Amygdala (tissue), 56 donors: ENCODE results near the gene ERG.

Experiments used
- DNase-seq, 56 donors: peaks; one replicate each; lab custom pipeline; 2025; lab: John Stamatoyannopoulos, UW

ERG gene

DNA sequence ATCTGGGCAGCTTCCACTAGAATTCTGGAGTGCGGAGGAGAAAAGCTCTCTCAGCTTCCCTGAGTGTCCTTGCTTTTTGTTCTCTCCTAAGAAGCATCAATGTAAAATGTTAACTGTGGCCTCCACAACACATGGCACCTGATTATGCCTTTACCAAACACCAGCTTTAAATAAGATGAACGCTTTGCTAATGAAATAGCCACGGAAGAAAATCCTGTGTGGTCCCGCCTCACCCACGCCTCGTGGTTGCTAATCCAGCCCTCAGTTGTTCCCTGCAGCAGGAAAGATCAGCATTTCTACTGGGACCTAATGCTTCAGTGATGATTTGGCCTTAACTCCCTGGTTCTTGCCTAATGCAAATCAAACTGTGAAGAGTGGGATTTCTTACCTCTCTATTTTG is 1.8 kb upstream of the ERG start:
- no peak for DNase-seq

DNA sequence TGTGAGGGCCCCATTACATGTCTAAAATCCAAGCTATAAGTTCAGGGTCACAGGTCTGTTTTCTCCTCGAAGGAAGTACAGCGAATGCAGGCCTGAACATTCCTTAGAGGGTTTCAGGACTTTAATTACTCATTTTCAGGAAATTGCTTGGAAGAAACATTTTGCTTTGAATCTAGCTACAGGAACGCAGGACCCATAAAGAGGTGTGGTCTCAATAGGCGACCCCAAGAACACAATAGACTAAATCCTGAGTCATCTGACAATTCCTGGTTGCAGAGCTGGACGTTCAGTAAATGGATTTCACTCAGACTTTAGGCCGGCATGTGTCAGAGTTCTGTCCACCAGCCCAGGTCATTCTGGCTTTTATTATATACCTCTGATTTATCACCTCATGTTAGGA is 1.0 kb upstream of the ERG start:
- DNase-seq = no peak

DNA sequence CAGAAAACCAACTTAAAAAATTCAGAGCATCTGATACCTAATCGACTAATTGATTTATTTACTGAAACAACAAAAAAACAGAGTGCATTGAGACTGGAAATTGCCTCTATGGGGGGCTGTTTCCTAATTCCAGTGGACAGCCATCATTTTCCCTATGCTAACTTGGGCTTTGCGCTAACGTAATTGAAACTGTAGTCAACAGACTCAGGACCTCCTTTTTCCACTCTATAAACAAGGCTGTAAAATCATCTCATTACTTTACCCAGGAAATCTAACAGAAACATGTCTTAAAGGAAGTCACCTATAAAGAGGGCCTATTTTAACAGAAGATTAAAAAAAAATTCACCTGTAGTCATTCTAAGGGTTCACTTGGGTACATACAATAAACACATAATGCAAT is 2.1 kb downstream of the ERG start:
- no peak for DNase-seq

DNA sequence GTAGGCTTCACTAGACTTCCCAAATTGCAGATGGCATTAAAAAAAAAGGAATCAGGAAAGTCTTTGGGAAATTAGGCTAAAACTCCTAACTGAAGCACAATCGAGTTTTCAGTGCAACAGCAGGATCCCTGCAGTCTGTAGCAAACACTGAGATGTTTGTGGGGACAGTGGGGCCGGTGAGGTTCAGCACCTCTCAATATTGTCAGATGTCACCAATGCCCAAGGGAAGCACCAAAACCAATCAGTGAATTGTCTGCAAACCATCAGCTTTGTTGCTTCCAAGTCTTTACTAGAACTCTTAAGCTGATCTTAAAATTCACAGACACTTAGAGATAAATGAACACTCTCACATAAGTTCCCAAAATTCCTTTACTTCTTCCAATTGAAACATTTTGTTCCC is 2.6 kb downstream of the ERG start:
- no peak for DNase-seq

DNA sequence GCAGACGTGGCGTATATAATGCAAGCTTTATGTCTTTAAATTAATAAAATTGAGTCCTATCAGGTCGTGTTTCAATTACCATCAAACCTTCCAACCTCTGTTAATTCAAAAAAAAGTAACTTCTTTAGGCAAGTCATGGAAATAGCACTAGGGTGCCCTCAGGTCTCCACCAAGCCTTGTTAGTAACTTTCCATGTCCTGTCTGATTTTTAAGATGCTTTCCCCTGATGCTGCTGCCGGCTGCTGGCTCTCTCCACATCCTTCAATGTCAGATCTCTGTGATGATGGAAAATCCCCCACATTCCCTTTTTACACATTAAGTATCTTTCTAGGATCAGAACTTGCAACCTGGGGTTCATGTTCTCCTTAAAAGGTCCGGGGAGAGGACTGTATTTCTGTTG is 3.0 kb downstream of the ERG start:
- DNase-seq = no peak

DNA sequence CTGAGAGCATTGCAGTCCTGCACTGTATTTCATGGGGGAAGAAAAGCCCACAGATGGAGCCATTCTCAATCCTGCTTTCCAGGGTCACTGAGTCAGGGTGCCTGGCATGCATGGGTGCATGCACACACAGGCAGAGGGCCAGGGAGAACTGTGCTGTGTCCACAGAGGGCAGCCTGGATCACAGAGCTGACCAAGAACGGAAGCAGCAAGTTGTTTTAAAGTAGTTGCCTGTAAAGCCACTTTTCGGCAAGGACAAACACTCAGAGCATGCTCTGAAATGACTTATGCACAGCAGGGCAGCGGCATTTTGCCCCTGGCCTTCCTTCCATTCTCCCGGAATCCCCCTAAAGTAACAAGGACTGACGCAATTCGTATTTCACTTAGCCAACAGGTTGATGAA is 3.6 kb downstream of the ERG start:
- DNase-seq = no peak

DNA sequence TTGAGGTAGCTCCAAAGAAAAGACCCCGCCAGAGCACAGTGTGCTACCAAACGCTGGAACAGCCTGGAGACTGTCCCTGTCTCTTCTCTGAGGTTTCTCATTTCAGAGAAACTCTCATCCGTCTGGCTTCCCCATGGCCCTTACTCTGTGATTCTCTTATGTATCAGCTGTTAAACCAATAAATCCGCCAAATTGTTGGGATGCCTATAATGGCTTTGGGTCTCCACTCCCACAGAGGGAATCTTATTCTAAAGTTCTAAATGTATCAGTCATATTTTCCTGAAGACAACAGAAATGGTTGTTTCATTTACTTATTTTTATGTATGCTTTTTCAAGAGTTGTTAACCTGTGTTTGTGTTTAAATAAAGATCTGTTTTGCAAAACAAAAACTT is 4.0 kb downstream of the ERG start:
- DNase-seq = no peak

DNA sequence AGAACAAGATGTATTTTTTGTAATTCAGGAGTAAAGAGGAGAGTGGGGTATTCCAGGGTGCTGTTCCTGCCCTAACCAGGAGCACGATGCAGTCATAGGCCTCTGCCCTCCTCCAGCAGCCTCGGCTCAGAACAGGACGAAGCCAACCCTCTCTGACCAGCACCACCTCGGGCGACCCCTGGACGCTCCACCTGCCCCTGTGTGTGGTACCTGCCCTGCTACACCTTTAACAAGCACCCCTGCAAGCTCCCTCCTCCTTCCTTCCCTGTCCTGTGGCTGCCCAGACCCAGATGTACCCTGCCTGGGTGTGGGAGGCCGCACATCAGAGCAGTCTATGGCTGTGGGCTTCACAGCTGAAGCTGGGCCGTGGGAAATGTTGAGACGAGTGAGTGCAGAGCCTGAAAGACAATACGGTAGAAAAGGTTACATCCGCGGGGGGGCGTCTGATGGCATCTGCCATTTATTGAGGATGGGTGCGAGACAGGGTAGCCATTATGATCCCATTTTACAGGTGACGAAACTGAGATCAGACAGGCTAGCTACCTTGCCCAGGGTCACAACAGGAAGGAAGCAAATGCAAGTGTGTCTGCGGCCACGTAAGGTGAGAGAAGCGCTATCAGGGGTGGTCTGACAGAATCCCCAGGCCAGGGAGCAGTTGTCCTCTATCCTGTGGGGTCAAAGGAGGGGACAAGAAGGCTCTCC is 4.6 kb downstream of the ERG start:
- no peak for DNase-seq

DNA sequence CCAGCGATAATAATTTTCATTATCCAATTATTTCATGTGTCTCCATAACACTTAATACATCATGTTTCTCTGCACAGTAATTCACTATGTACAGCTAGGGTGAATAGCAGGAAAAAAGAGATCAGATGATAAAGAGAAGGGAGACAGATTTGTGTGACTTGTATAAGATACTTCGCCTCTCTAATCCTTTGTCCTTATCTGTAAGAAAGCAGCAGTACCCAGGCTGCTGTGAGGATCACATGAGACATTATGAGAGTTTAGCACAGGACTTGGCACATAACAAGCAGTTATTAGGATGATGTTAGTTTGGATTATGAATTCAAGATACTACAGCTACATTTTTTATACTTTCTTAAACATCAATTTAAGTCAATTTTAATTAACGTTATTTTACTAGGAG is 6.3 kb downstream of the ERG start:
- DNase-seq = no peak

DNA sequence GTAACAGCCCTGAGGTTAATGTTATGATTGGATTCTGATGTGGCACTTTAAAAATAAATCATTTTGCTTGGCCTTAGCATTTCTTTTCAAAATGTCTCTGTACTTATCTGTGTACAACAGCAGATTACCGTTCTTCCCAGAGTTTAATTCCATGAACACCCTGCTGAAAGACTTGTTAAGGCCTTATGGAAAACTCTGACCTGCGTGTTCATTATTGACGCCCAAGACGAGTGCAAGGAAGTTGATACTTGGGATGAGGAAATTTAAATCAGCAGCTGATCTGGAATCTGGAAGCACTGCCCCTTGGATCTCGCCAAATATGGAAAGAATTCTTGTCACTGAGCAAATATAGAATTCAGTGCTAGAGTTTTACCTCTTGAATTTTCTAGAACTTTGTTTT is 6.7 kb downstream of the ERG start:
- no peak for DNase-seq

DNA sequence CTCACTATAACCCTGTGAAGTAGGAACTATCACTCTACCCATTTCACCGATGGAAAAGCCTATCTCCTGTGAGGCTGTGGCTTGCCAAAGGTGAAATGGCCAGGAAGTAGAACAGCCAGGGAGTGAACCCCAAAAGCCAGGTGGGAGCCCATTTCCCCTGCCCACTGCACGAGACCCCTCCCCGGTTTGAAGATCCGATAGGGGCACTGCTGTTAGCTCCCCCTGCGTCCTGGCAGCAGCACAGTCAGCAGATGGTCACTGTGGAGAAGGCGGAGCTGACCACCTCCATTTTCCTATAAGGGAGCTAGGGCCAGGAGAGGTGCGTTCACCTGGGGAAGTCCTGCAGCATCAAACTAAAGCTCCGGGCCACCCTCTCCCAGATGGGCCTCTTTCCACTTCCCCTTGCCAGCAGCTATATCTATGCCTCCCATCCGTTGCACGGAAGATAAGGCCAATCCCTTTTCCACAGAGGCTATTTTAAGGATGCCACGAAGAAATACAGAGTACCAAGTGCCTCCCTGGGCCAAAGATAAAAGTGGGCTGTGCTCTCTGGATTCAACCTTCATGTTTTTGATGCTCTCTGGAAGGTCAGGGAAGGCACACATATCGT is 7.8 kb downstream of the ERG start:
- no peak for DNase-seq

DNA sequence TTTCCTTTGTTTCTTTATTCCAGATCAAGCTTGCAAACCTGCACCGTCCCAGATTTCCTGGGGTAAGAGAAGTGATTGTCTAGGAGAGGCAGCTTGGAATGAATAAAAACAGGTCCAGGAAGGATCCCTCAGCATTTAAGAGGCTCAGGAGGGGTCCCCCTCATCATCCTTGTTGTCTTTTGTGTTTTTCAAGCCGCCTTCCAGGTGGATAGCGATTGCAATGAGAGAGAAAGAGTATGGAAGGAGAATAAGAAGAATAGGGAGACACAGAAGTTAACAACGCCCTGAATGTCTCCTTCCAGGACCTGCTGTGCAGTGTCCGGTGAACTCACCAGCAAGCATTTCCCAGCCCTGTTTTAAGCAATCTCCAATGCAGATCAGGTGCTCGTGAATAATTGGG is 8.5 kb downstream of the ERG start:
- DNase-seq = no peak

DNA sequence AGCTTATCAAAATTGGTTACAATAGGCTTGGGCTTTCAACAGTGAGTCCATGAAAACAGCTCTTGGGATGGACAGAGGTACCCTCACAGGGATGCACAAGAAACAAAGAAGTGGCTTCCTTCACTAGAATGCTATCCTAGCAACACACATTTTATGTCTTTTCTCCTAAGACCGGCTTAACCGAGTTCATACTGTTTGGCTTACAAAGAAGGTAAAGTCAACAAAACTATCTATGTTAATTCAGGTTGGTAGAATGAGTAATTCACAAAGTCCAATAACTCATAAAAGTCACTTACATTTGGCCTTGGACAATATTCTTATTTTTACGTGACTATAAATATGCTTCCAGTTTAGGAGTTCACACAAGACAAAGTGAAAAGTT is 9.0 kb downstream of the ERG start:
- DNase-seq = no peak

DNA sequence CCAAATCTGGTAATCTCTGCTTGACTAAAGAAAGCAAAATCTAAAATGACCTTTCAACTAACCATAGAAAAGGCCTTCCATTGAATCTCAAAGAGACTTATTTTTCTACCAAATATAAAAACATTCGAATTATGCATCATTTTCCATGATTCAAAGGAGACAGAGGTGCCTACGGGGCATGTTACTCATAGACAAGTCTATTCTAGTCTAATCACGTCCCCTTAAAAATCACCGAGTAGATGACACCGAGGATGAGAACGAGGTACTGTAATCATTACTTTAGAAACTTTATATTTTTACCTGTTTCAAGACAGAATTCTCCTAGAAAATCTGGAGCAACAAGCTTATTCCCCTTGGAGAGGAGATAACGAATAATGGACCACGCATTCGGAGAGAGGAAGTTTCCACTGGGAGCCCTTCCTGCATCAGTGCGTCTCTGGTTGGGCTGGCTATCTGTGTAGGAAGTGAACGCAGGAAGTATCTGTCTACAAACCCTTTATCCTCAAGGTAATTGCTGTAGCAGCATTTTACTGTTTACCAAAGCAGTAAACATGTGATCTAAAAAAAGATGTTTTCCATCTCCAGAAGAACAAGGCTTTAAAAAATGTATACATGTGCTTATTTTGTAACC is 9.5 kb downstream of the ERG start:
- no peak for DNase-seq

DNA sequence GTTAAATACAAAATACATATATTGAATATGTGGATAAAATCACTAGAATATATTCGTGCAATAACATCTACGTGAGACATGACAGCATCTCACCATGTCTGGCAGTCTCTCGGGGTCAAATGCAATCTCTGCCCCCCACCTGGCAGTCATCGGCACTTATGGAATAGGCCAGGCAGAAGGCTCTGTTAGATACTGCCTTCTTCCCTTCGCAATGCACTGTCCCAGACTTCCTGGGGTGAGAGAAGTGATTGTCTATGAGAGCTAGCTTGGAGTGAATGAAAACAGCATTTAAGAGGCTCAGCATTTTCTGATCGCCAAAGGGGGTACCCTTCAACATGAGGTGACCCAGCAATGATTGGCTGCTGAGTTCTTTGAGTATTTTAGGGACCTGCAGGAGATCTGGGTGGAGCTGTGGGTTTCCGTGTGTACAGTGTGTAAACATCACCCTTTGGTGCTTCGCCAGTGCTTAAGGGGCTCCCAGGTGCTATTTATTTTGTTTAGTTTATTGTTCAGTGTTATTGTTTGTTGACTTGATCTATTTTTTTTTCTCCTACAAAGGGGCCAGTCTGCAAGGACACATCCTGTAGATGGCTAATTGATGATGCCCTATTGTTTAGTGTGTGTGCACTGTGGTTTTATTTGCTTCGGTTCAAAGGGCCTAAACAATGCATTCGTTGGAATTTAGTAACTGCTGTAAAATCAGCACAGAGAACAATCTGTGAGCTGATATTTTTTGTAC is 10.2 kb downstream of the ERG start:
- no peak for DNase-seq

DNA sequence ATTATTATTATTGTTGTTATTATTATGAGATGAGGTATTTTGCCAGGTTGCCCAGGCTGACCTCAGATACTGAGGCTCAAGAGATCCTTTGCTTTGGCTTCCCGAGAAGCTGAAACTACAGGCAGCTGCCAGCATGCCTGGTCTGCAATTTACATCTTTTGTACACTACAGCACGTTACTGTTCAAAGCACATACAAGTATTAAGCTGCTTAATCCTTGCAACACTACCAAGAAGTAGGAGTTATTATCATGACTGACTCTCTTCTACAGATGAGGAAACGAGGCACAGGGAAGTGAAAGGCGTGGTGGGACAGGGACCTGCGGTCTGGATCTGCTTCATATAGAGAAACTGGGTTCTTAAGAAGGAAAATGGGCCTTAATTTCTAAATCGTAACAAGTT is 11.6 kb downstream of the ERG start:
- no peak for DNase-seq

DNA sequence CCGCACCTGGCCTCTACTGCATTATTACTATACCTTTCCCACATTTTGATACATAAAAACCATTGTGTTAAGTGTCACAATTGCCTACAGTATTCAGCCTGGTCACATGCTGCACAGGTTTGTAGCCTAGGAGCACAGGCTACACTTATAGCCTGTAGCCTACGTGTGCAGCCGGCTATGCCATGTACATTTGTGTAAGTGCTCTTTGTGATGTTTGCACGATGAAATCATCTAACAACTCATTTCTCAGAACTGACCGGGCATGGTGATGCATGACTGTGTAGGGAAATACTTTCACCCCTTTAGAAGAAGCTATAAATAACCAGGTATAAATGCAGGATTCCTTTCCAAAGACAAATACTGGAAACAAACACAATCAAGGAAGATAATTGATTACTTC is 12.1 kb downstream of the ERG start:
- DNase-seq = no peak

DNA sequence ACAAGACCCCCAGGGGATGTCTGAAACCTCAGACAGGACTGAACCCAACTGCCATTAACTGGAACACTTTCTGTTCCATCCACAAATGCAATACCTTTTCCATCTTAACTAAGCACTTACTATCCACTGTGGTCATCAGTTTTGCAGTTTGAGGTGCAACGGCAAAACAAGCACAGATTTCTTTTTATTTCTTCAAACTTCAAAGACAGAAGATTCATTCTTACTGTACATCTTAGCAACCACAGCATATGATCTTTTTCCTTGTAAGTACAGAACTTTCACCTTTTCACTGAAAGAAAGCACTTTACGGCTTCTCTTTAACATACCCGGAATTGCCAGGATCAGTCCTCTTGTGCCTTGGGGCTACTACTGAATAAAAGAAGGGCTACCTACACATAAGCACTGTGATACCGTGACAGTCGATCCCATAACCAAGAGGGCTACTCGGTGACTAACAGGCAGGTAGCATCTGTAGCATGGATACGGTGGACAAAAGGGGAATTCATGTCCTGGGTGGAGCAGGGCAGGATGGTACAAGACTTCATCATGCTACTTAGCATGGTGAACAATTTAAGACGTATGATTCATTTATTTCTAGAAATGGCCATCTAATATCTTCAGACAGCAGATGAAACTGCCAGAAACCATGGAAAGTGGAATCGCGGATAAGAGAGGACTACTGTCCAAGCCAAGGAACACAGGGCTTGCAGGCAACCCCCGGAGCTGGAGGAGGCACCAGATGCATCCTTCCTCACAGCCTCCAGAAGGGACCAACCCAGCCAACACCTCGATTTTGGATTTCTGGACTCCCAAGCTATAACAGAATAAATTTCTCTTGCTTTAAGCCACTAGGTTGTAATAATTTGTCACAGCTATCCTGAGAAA is 18.4 kb downstream of the ERG start:
- DNase-seq = no peak

DNA sequence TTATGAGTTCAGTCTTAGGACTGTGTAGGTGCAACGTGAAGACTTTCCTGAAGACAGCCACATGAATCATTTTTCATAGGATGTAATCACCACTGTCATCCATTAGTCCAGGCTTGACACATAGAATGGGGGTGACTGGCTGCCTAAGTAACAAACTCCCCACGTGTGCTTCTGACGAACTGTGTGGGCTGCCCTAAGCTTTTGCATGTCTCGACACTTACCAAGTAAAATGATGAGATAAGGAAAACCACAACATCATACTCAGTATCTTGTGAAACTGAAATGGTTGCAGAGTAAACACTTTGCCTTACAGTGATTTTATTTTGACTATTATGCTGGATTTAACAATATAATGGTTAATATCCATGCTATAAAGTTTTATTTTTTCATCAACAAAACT is 19.5 kb downstream of the ERG start:
- DNase-seq = no peak

DNA sequence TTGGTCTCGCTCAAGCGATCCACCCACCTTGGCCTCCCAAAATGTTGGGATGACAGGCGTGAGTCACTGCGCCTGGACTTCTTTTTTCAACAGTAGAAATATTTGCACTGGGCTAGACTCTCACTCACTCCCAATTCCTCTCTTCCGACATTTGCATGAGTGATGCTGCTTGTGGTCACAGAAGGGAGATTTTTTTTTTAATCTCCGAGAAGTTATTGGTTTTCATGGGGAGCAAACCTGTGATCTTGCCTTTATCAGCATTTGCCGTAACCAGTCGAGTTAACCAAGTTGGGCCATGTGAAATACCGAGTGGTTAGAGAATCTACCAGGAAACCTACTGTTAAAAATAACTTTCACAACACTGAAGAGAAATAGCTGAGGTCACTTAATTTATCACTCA is 21.1 kb downstream of the ERG start:
- DNase-seq = no peak

DNA sequence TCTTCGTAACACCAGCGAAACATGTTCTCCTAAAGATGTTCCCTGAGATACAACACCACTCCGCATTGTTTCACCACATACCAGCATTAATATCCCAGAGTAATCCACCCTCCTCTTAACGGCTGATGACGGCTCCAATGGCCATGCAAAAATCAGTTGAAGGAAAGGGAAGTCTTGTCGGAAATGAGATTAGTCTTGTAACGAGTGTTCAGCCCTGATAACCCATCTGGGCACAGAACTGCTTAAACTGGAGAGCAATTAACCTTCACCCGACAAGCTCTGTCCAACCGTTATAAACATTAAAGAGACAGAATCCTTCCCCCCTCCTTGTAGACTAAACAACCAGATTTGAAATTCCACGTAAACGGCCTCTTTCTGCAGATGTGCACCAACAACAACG is 21.9 kb downstream of the ERG start:
- DNase-seq = no peak
